KOPT-K1 (cell line): ENCODE measurements around the gene VPS39.
"Not testable (repeated sequence)": the region's sequence is repeated elsewhere in the genome, so short reads cannot be mapped to it uniquely, and the experiment has no call there.

Source experiments
- H3K27ac ChIP-seq: fragments of 200-600 bp; sonication (generic); 2 replicates; pipeline ENCODE4 v1.5.1; 2016; ENCODE audit warnings: antibody characterized with exemption, mild to moderate bottlenecking, low read depth, low read length; ENCODE audit not compliant: poor library complexity, severe bottlenecking
- H3K36me3 ChIP-seq: fragments of 200-600 bp; sonication (generic); 2 replicates; pipeline ENCODE4 v1.5.1; 2017; ENCODE audit warnings: antibody characterized with exemption, mild to moderate bottlenecking, low read length, moderate library complexity; ENCODE audit not compliant: insufficient read depth
- H3K9me3 ChIP-seq: fragments of 200-600 bp; sonication (generic); 2 replicates; pipeline ENCODE4 v1.5.1; 2017; ENCODE audit warnings: antibody characterized with exemption, low read length, mild to moderate bottlenecking; ENCODE audit not compliant: insufficient read depth, poor library complexity, severe bottlenecking

Gene VPS39

GRCh38 chr15:42207674-42208579, at the start of gene VPS39:
VPS39 (minus strand) TSS chr15:42208304; CDS start chr15:42208153, 151 bp downstream.
- Histone ChIP-seq H3K9me3 (no peaks in the 10 kb centered on the region), H3K36me3 (peaks cover 36% of the 10 kb centered on the region), H3K27ac (peak within 1 kb of the TSS; percentile 82)

- no peak overlapping the region for H3K27ac ChIP-seq
- H3K36me3 ChIP-seq, result peaks cover 59% of the 10 kb centered on the region
- peaks cover 16% of the 10 kb centered on the region for H3K9me3 ChIP-seq
Observed at GRCh38 chr15:42253300-42253699, 45.2 kb upstream of the VPS39 start.

GRCh38 chr15:42240823-42241222, 32.7 kb upstream of the VPS39 start:
- Histone ChIP-seq H3K27ac (no peak overlapping the region), H3K9me3 (no peaks in the 10 kb centered on the region), H3K36me3 (peaks cover 65% of the 10 kb centered on the region)

- Histone ChIP-seq H3K27ac (no peak overlapping the region), H3K9me3 (no peaks in the 10 kb centered on the region), H3K36me3 (peaks cover 76% of the 10 kb centered on the region)
Observed at GRCh38 chr15:42239528-42240182, 31.6 kb upstream of the VPS39 start.

- Histone ChIP-seq H3K9me3 (no peaks in the 10 kb centered on the region), H3K36me3 (peaks cover 97% of the 10 kb centered on the region), H3K27ac (no peak overlapping the region)
Observed at GRCh38 chr15:42233107-42233506, 25.0 kb upstream of the VPS39 start.

GRCh38 chr15:42232606-42233005, 24.5 kb upstream of the VPS39 start:
- Histone ChIP-seq H3K9me3 (no peaks in the 10 kb centered on the region), H3K27ac (no peak overlapping the region), H3K36me3 (peaks cover 97% of the 10 kb centered on the region)

- peaks cover 97% of the 10 kb centered on the region for H3K36me3 ChIP-seq
- H3K27ac ChIP-seq, result no peak overlapping the region
- H3K9me3 ChIP-seq, result no peaks in the 10 kb centered on the region
Observed at GRCh38 chr15:42231088-42231487, 23.0 kb upstream of the VPS39 start.

- peaks cover 98% of the 10 kb centered on the region for H3K36me3 ChIP-seq
- H3K9me3 ChIP-seq, H3K27ac ChIP-seq: not testable (repeated sequence)
Observed at GRCh38 chr15:42228981-42229380, 20.9 kb upstream of the VPS39 start.

- Histone ChIP-seq H3K36me3 (peaks cover 98% of the 10 kb centered on the region), H3K27ac (no peak overlapping the region)
Observed at GRCh38 chr15:42228036-42228435, 19.9 kb upstream of the VPS39 start.

GRCh38 chr15:42226648-42227047, 18.5 kb upstream of the VPS39 start:
- no peak overlapping the region for H3K27ac ChIP-seq
- peaks cover 97% of the 10 kb centered on the region for H3K36me3 ChIP-seq

More at GRCh38 chr15:42228036-42228435, 19.9 kb upstream of the VPS39 start:
- H3K9me3 ChIP-seq, result no peaks in the 10 kb centered on the region

GRCh38 chr15:42220216-42220615, 12.1 kb upstream of the VPS39 start:
- H3K9me3 ChIP-seq, result no peaks in the 10 kb centered on the region
- H3K36me3 ChIP-seq, result peaks cover 84% of the 10 kb centered on the region
- H3K27ac ChIP-seq, result no peak overlapping the region

More at GRCh38 chr15:42226648-42227047, 18.5 kb upstream of the VPS39 start:
- no peaks in the 10 kb centered on the region for H3K9me3 ChIP-seq

- Histone ChIP-seq H3K27ac (no peak overlapping the region), H3K9me3 (no peaks in the 10 kb centered on the region), H3K36me3 (peaks cover 82% of the 10 kb centered on the region)
Observed at GRCh38 chr15:42218953-42219592, 11.0 kb upstream of the VPS39 start.

- H3K36me3 ChIP-seq, result peaks cover 80% of the 10 kb centered on the region
Observed at GRCh38 chr15:42217568-42217967, 9.5 kb upstream of the VPS39 start.

GRCh38 chr15:42215913-42216829, 8.1 kb upstream of the VPS39 start:
- H3K36me3 ChIP-seq, result peaks cover 84% of the 10 kb centered on the region
- no peak overlapping the region for H3K27ac ChIP-seq

More at GRCh38 chr15:42217568-42217967, 9.5 kb upstream of the VPS39 start:
- Histone ChIP-seq H3K9me3 (no peaks in the 10 kb centered on the region), H3K27ac (no peak overlapping the region)

More at GRCh38 chr15:42215913-42216829, 8.1 kb upstream of the VPS39 start:
- no peaks in the 10 kb centered on the region for H3K9me3 ChIP-seq
